Measurements from ENCODE around the gene NTSR1.

GRCh38 chr20:62733891-62734290 lies 25.3 kb downstream of the NTSR1 start:
- no peak for TF ChIP-seq CTCF (IDR thresholded peaks at IDR 0.05; ENCODE audit: insufficient read depth, low read length)
- TF ChIP-seq POLR2AphosphoS5 (IDR thresholded peaks at IDR 0.05; ENCODE audit: low read depth), result no peak
- no peak for TF ChIP-seq REST (IDR thresholded peaks at IDR 0.05; ENCODE audit: insufficient replicate concordance, low read depth)
- no peak for TF ChIP-seq SPI1 (IDR thresholded peaks at IDR 0.05; ENCODE audit: borderline replicate concordance, low read depth)
